ENCODE data around the gene COL1A2.

Gene COL1A2

GRCh38 chr7:94439893-94440381 lies 45.2 kb downstream of the COL1A2 start:
- ChIA-PET POLR2A (ENCODE audit: low non-redundant PET) (no interaction called here), CTCF (interaction anchor here (1.0 kb wide), 1 partner anchor 151 kb away, joined by 3 read pairs; no protein-coding TSS in a partner anchor)
- TF ChIP-seq CTCF (conservative IDR thresholded peaks at IDR 0.05; ENCODE audit: low read depth) = no peak
- DNase-seq (ENCODE audit: low spot score) = no peak
- no peak overlapping the region for H3K27ac ChIP-seq

GRCh38 chr7:94440451-94441039 lies 45.9 kb downstream of the COL1A2 start:
- no peak for DNase-seq (ENCODE audit: low spot score)
- POLR2A ChIA-PET (ENCODE audit: low non-redundant PET) = no interaction called here
- CTCF ChIA-PET = interaction anchor here (0.6 to 1.0 kb wide), 2 partner anchors 152 to 530 kb away, joined by 3 to 5 read pairs; no protein-coding TSS in a partner anchor
- no peak overlapping the region for H3K27ac ChIP-seq
- TF ChIP-seq CTCF (conservative IDR thresholded peaks at IDR 0.05; ENCODE audit: low read depth) = no peak

GRCh38 chr7:94441138-94441537 lies 46.4 kb downstream of the COL1A2 start:
- POLR2A ChIA-PET (ENCODE audit: low non-redundant PET) = no interaction called here
- TF ChIP-seq CTCF (conservative IDR thresholded peaks at IDR 0.05; ENCODE audit: low read depth) = no peak
- CTCF ChIA-PET = interaction anchor here (0.6 to 1.0 kb wide), 3 partner anchors 56 to 529 kb away, joined by 3 to 5 read pairs (median 3); no protein-coding TSS in a partner anchor
- H3K27ac ChIP-seq = no peak overlapping the region
- DNase-seq (ENCODE audit: low spot score) = no peak

GRCh38 chr7:94442639-94443038 lies 47.9 kb downstream of the COL1A2 start:
- TF ChIP-seq CTCF (conservative IDR thresholded peaks at IDR 0.05; ENCODE audit: low read depth) = no peak
- ChIA-PET CTCF (interaction anchor here (0.7 kb wide), 2 partner anchors 98 to 882 kb away, joined by 3 read pairs; no protein-coding TSS in a partner anchor), POLR2A (ENCODE audit: low non-redundant PET) (no interaction called here)
- no peak overlapping the region for H3K27ac ChIP-seq
- DNase-seq (ENCODE audit: low spot score) = no peak

- H3K27ac ChIP-seq = no peak overlapping the region
- ChIA-PET POLR2A (ENCODE audit: low non-redundant PET) (no interaction called here), CTCF (no interaction called here)
- no peak for DNase-seq (ENCODE audit: low spot score)
- TF ChIP-seq CTCF (conservative IDR thresholded peaks at IDR 0.05; ENCODE audit: low read depth) = no peak
Observed at GRCh38 chr7:94444813-94445212, 50.1 kb downstream of the COL1A2 start.

GRCh38 chr7:94445696-94446194 lies 51.0 kb downstream of the COL1A2 start:
- no peak for TF ChIP-seq CTCF (conservative IDR thresholded peaks at IDR 0.05; ENCODE audit: low read depth)
- no peak for DNase-seq (ENCODE audit: low spot score)
- H3K27ac ChIP-seq = no peak overlapping the region
- ChIA-PET CTCF (interaction anchor here (0.5 to 1.0 kb wide), 3 partner anchors 9 to 712 kb away, joined by 3 to 4 read pairs (median 4); no protein-coding TSS in a partner anchor), POLR2A (ENCODE audit: low non-redundant PET) (no interaction called here)
